Prostate gland (tissue), 2 donors: ENCODE results near the gene GAMT. TPM values are rescaled to one million over a fixed set of nuclear protein-coding genes. Genes with fewer than 3 reads are reported as not detected.

Source experiments
- DNase-seq: peaks from one replicate; pipeline ENCODE4 v3.0.0-alpha.2; 2019; ENCODE audit warnings: low spot score
- H3K27ac ChIP-seq, 2 donors: fragments of 200-600 bp; sonication (generic); 2 replicates each; pipeline ENCODE4 v1.5.1; 2017 to 2019
- H3K27me3 ChIP-seq: fragments of 200-600 bp; sonication (generic); replicated peaks from 2 replicates; pipeline ENCODE4 v1.5.1; 2019; ENCODE audit not compliant: insufficient read depth
- H3K36me3 ChIP-seq, 2 donors: fragments of 200-600 bp; sonication (generic); 1 replicate in 1 of 2; 2 replicates in 1 of 2; pipeline versions ENCODE4 v1.5.1 to v1.8.1; 2017 to 2019
- H3K4me1 ChIP-seq: fragments of 200-600 bp; sonication (generic); replicated peaks from 2 replicates; pipeline ENCODE4 v1.5.1; 2019
- H3K4me3 ChIP-seq, 2 donors: fragments of 200-600 bp; sonication (generic); 2 replicates each; pipeline ENCODE4 v1.5.1; 2017 to 2019
- H3K9me3 ChIP-seq: fragments of 200-600 bp; sonication (generic); 2 replicates; pipeline ENCODE4 v1.5.1; 2017
- CTCF ChIP-seq, 4 experiments: fragments of 200-600 bp in 2 of 4; fragments of 450-650 bp in 2 of 4; sonication (generic) in 2 of 4; IDR thresholded peaks; 1 replicate in 3 of 4; 2 replicates in 1 of 4; pipeline ENCODE4 v1.5.1; 2016 to 2019; ENCODE audit warnings: antibody characterized with exemption in 4 of 4, mild to moderate bottlenecking in 2 of 4, moderate library complexity in 2 of 4
- POLR2A ChIP-seq: fragments of 450-650 bp; IDR thresholded peaks from one replicate; pipeline ENCODE4 v1.6.1; 2016; ENCODE audit warnings: antibody characterized with exemption, mild to moderate bottlenecking
- POLR2AphosphoS5 ChIP-seq: sonication (generic); formaldehyde crosslinking; IDR thresholded peaks from one replicate; pipeline ENCODE4 v1.6.1; 2017; ENCODE audit warnings: antibody characterized with exemption
- WGBS: methylation state at CpG from one replicate; pipeline ENCODE4 v1.1.5; 2018; 5-methylcytosine and 5-hydroxymethylcytosine counted together
- intact Hi-C: fragments of 100-400 bp; cut with DNase I; formaldehyde crosslinking; loops from one replicate; pipeline ENCODE4 v1.14.2; 2022
- total RNA-seq, 2 donors: library from RNA; depleted of rRNA; stranded (reverse); fragments of >200 nt; gene quantifications; one replicate each; pipeline ENCODE4 v1.1.0, GENCODE V29; 2016

GAMT gene
- total RNA-seq, 2 donors from 2014 or later: 100 to 183 TPM

GRCh38 chr19:1422943-1423342 is 21.6 kb upstream of the GAMT start:
- Histone ChIP-seq H3K27ac (peak overlapping the region in 1 of 2 donors; percentile 15), H3K4me1 (peaks cover 7% of the 10 kb centered on the region), H3K36me3 (peaks cover 0 to 7% of the 10 kb centered on the region in 2 donors), H3K9me3 (no peaks in the 10 kb centered on the region), H3K4me3 (no peak overlapping the region), H3K27me3 (no peaks in the 10 kb centered on the region)
- no peak for DNase-seq
- TF ChIP-seq CTCF (IDR thresholded peaks at IDR 0.05) (no peak), POLR2A (no peak), POLR2AphosphoS5 (no peak)
- 87% methylated on average over 24 of the region's 24 CpGs for WGBS
- intact Hi-C loops: no loop called here

DNA sequence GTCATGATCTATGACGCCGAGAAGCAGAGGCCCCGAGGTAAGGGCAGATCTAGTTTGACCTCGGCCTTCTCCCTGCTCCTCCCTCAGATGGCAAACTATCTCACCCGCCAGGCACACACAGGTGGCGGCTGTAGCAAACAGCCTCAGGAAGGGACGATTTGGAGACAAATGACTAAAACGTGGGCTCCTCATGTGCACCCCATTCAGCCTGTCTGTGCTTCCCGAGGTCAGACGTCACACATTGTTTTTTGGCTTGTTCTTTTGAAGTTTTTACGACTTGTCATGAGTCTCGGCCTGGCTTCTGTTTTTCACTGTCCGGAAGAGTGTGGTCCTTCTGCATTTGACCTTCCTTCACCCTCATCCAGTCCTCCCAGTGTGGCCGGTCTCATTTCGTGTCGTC is 21.0 kb upstream of the GAMT start:
- no peak for DNase-seq
- peaks cover 13% of the 10 kb centered on the region for H3K4me1 ChIP-seq
- 37% methylated on average over 16 of the region's 16 CpGs for WGBS
- peaks cover 0 to 7% of the 10 kb centered on the region in 2 donors for H3K36me3 ChIP-seq
- H3K4me3 ChIP-seq: no peak overlapping the region
- no peaks in the 10 kb centered on the region for H3K27me3 ChIP-seq
- intact Hi-C loops: no loop called here
- no peak for TF ChIP-seq CTCF (IDR thresholded peaks at IDR 0.05)
- peak; percentile 14 for TF ChIP-seq POLR2AphosphoS5
- H3K9me3 ChIP-seq: no peaks in the 10 kb centered on the region
- H3K27ac ChIP-seq: peak overlapping the region in 1 of 2 donors; percentile 15

GRCh38 chr19:1421958-1422305 is 20.6 kb upstream of the GAMT start:
- peaks cover 17% of the 10 kb centered on the region for H3K4me1 ChIP-seq
- H3K27ac ChIP-seq: peak overlapping the region in 1 of 2 donors; percentile 15
- H3K36me3 ChIP-seq: peaks cover 0 to 7% of the 10 kb centered on the region in 2 donors
- no peaks in the 10 kb centered on the region for H3K9me3 ChIP-seq
- 87% methylated on average over 9 of the region's 22 CpGs for WGBS
- no peaks in the 10 kb centered on the region for H3K27me3 ChIP-seq
- no peak overlapping the region for H3K4me3 ChIP-seq
- intact Hi-C loops: no loop called here
- no peak for DNase-seq
- TF ChIP-seq POLR2A: no peak
- no peak for TF ChIP-seq POLR2AphosphoS5
- no peak for TF ChIP-seq CTCF (IDR thresholded peaks at IDR 0.05)

DNA sequence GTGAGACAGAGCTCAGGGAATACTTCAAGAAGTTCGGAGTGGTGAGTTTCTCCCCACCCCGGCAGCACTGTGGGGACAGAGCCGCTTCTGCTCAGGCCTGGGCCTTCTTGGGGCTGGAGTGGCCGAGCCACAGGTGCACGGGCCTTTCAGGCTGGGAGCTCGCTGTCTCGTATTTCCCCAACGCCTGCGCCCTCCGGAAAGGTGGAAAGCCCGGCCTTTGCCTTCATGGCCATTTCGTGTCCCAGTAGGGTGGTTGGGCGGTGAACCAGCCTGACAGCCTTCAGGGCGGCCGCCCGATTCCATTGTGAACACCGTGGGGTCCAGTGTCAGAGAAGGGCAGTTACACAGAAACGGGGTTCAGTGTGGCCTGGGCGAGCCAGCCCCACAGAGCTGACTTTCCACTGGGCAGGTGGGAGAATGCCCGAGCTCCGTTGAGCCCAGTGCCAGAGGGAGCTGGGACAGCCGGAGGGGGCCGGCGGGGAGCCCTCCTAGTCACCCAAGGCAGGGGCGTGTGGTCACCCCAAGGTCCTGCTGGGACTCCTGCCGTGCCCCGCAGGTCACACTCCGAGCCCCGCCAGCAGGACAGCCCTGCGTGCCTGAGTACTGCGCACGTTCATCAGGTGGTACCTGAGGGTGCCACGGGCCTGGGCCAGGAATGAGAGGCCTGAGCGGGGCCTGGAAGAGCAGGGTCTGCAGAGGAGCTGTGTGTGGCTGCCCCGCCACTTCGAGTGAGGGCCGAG is 20.0 kb upstream of the GAMT start:
- H3K27ac ChIP-seq: peak overlapping the region in 1 of 2 donors; percentile 19

More for the DNA sequence above, 20.0 kb upstream of the GAMT start:
- H3K36me3 ChIP-seq: peaks cover 0 to 7% of the 10 kb centered on the region in 2 donors
- intact Hi-C loops: no loop called here
- H3K27me3 ChIP-seq: no peaks in the 10 kb centered on the region
- H3K4me3 ChIP-seq: no peak overlapping the region
- TF ChIP-seq CTCF (IDR thresholded peaks at IDR 0.05): no peak
- no peak for TF ChIP-seq POLR2AphosphoS5
- no peak for TF ChIP-seq POLR2A
- DNase-seq: no peak
- peaks cover 22% of the 10 kb centered on the region for H3K4me1 ChIP-seq
- 92% methylated on average over 37 of the region's 37 CpGs for WGBS
- H3K9me3 ChIP-seq: no peaks in the 10 kb centered on the region
